Peyer's patch (tissue), 4 donors: ENCODE results near the gene DDX18.

Experiments used
- CTCF ChIP-seq, 6 experiments: fragments of 450-650 bp in 4 of 6; fragments of 200-600 bp in 2 of 6; sonication (generic) in 1 of 6; IDR thresholded peaks; one replicate each; pipeline ENCODE4 v1.5.1; 2017 to 2019; ENCODE audit warnings: antibody characterized with exemption in 6 of 6, mild to moderate bottlenecking in 3 of 6, moderate library complexity in 1 of 6
- POLR2A ChIP-seq, 2 donors: fragments of 450-650 bp; IDR thresholded peaks; one replicate each; pipeline ENCODE4 v1.5.1; 2017; ENCODE audit warnings: antibody characterized with exemption in 2 of 2, mild to moderate bottlenecking in 2 of 2, moderate library complexity in 2 of 2

DNA sequence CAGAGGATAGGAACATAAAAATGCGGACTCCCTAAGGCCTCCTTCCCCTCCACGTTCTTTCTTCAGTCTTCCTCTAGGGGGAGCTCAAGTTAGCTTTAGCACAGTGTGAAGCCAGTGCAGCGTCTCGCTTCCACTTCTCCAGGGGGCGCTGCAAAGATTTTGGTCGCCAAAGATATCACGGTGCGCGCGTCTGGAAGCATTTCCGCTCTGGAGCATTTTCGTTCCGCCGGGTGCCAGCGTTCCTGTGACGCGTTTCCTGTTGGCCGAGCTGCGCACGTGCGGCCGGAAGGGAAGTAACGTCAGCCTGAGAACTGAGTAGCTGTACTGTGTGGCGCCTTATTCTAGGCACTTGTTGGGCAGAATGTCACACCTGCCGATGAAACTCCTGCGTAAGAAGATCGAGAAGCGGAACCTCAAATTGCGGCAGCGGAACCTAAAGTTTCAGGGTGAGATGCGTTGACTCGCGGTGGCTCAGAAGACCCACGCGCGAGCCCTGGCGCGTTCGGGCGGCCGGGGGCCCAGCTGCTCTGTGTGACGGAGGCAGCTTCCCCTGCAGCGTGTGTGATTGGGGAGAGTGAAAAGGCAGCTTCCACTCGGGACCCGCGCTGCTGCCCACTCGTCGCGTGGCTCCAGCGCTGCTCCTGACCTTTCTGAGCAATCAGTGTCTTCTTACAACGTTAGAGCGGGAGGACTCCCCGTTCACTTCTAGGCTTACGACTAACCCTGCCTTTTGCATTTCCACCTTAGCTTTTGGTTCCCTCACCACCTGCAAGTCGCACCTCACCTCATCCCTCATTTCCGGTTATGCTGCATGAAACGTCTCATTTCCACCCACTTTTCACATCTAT lies at the start of gene DDX18:
- TF ChIP-seq POLR2A (IDR thresholded peaks at IDR 0.05) (peak in 1 of 2 donors; percentile 52), CTCF (IDR thresholded peaks at IDR 0.05) (peak; percentile 96 to 100 (median 99))
